HG03196 (cell line): ENCODE measurements around the gene BDH2.

Experiments
- ATAC-seq: cut with Tn5 transposase; IDR thresholded peaks from one replicate; pipeline ENCODE4 v1.9.1; 2021; ENCODE audit not compliant: unreplicated experiment

The BDH2 gene

DNA sequence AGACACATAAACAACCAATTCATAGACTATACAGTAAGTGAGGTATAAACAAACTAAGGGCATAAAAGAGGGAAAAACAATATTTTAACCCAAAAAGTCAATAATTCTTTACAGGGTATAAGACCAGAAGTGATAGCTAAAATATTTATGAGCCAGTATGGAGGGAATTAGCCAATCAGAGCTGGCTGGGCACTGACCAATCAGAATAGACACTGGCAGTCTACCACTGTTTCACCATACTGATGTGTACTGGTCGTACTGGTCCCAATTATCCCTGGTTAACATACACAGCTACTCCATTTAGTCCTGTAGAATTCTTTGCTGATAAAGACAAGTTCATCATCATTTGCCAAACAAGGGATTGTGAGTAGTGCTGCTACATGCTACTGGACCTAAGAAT is 70.3 kb downstream of the BDH2 start:
- no peak for ATAC-seq
